GM12891 (cell line): ENCODE data around the gene LRRC32.

Source experiments
- POLR2A ChIP-seq: IDR thresholded peaks from 2 replicates; pipeline ENCODE4 v1.6.1; 2011; ENCODE audit warnings: low read depth, low read length, control low read depth
- POLR2AphosphoS5 ChIP-seq: IDR thresholded peaks from 2 replicates; pipeline ENCODE4 v1.6.1; 2011; ENCODE audit warnings: low read depth, low read length, control low read depth
- POU2F2 ChIP-seq: IDR thresholded peaks from 2 replicates; pipeline ENCODE4 v1.6.1; 2011; ENCODE audit warnings: low read depth, mild to moderate bottlenecking, control low read depth, low read length, moderate library complexity
- TAF1 ChIP-seq: IDR thresholded peaks from 2 replicates; pipeline ENCODE4 v1.6.1; 2011; ENCODE audit warnings: low read depth, low read length, control low read depth

DNA sequence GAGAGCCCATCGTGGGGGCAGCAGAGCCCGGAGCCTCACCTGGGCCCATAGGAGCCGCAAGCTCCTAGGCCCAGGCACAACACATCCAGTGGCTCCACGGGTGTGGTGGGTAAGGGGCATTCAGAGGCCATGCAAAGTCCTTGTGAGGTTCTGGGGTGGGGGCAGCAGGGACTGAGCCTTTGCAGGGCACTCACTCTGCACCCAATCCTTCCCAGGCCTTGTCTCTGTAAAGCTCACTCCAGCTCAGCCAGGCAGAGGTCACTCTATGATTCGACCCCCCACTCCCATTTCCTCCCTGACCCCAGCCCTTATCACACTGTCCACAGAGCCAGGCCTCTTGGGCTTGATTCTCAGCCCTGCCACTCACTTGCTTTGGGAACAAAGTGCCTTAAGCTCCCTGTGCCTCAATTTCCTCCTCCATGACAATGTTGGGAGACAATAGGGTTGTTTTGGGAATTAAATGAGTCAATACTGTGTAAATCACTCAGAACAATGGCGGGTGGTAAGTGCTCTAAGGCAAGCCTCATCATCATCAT is 46.6 kb downstream of the LRRC32 start:
- no peak for TF ChIP-seq POLR2AphosphoS5
- no peak for TF ChIP-seq POLR2A
- no peak for TF ChIP-seq TAF1
- no peak for TF ChIP-seq POU2F2
